ENCODE measurements around the gene ASB6. TPM values are rescaled to one million over a fixed set of nuclear protein-coding genes. Genes with fewer than 3 reads are reported as not detected.

ASB6 gene
- polyA plus RNA-seq, 4 donors, result 12.4 to 22.2 (median 16.8) TPM

DNA sequence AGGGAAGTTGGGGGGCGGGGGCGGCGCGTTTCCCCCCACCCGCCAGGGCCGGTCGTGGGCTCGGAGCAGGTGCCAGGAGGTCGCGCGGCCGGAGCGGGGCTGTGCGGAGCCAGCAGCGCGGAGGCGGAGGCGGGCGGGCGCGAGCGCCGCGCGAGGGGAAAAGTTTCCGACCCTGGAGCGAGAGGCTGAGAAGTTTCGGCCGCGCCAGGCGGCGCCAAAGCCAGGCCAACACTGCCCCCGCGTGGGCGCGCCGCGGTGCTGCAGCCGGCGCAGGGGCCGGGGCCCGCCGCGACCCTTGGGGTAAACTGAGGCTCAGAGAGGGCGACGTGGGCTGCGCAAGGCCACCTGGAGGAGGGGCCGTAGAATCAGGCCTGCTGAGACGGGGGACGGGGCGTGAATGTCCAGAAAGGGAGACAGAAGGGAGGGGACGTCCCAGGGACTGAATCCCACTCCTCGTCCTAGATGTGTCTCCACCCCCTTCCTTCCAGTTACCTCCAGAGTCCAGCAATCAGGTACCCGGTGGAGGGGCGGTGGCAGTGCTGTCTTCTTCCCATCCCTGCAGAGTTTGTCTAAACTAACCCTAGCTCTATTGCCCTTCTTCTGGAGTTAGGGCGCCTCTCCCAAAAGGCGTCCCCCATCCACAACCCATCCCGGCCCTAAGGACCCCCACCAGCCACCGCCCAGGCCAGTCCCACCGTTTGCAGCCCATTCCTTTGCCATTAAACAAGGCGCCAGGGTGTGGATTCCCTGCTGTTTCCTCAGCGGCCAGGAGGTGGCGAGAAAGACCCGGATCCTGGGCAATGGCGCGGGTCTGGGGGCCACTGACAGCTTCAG is 31.3 kb downstream of the ASB6 start:
- no peak for DNase-seq (ENCODE audit: low read depth in 4 of 4, low spot score in 3 of 4)

DNA sequence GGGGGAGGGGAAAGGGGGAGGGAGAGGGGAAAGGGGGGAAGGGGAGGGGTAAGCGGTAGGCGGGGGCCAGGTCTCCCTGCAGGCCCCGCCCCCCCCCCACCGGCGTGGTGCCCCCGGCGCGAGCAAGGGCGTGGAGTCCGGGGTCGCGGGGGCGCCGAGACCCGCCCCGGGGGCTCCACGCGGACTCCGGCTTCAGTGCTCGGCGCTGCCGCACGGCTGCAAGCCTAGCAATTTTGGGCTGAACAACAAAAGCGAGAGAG is 31.8 kb downstream of the ASB6 start:
- no peak for DNase-seq (ENCODE audit: low read depth in 4 of 4, low spot score in 3 of 4)

DNA sequence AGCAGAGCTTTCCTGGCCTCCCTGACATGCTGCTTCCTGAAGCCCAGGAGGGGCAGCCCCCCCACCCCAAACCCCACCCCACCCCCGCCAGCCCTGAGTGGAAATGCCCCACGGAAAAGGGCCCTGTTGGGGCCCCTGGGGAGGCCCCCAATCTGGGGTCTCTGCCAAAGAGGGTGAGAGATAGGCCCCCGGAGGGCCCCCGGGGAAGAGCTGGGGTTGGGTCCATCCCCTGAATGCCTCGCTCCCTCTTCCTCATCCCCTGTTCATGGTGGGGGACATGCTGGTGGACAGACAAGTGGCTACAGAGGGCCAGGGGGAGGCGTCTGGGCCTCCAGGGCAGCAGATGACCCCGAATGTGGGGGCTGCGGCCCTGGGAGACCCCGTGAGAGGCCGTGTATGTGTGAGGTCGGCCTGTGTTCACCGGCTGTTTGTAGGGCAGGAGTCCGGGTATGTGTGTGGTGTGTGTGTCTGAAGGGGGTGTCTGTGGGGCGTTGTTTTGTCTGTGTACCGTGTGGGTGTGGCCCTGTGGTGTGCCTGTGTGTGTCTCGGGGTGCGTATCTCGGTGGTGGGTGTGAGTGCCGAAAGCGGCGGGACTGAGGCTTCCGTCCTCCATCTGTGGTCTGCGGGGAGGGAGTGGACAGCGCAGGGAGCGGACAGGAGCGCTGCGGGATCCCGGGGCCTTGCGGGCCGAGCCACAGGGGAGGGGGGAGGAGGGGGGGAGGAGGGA is 32.3 kb downstream of the ASB6 start:
- DNase-seq (ENCODE audit: low read depth in 4 of 4, low spot score in 3 of 4), result no peak

DNA sequence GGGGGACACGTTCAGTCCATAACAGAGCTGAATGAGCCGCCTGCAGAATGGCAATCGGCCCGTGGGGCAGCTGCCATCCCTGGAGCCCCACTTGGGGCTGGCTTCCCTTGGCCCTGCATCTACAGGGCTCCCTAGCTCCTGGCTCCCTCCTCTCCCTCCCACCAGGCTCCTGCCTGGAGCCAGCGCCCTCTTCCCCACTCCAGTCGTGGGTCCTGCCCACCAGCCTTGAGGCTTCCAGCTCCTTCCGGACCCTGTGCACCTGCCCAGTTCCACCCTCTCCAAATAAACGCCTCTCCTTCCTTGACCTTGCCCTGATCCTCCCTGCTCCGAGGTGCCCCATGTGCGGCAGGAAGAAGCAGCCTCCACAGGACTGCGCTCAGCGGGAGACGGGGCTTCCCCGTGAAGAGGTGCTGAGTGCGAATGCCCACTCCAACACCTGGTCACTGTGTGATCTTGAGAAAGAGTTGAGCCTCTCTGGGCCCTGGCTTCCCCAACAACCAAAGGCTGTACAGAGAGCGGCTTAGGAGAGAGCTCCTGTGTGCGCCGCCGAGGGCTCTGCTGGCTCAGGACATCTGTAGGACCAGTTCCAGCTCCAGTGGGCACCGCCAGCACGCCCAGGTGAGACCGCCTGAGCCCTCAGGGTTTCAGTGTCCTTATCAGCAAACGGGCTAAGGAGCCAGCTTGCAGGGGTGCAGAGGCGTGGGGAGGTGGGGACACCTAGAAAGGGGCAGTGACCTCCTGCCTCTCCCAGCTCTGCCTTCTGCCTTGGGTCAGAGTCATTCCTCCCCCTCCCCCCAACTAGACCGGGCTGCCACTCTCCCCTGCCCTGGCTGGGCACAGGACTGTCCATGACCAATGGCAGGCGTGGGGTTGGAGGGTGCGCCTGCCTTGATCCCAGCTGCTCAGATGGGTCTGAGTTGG is 33.1 kb downstream of the ASB6 start:
- DNase-seq (ENCODE audit: low read depth in 4 of 4, low spot score in 3 of 4), result no peak

DNA sequence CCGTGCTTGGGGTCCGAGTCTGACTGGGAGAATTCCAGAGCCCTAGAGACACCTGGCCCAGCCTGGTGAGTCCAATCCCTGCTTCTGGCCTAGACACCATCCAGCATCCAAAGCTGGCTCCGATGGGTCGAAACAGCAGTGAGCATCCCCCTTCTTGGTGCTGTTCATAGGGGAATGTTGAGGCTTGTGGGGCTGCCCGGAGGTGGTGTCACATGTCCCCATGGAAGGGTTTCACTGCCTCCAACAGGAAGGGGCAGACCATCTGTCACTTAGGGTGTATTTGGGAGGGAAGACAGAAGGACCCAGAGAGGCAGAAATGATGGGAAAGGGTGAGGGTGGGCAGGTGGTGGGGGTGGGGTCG is 34.9 kb downstream of the ASB6 start:
- DNase-seq (ENCODE audit: low read depth in 4 of 4, low spot score in 3 of 4), result no peak

DNA sequence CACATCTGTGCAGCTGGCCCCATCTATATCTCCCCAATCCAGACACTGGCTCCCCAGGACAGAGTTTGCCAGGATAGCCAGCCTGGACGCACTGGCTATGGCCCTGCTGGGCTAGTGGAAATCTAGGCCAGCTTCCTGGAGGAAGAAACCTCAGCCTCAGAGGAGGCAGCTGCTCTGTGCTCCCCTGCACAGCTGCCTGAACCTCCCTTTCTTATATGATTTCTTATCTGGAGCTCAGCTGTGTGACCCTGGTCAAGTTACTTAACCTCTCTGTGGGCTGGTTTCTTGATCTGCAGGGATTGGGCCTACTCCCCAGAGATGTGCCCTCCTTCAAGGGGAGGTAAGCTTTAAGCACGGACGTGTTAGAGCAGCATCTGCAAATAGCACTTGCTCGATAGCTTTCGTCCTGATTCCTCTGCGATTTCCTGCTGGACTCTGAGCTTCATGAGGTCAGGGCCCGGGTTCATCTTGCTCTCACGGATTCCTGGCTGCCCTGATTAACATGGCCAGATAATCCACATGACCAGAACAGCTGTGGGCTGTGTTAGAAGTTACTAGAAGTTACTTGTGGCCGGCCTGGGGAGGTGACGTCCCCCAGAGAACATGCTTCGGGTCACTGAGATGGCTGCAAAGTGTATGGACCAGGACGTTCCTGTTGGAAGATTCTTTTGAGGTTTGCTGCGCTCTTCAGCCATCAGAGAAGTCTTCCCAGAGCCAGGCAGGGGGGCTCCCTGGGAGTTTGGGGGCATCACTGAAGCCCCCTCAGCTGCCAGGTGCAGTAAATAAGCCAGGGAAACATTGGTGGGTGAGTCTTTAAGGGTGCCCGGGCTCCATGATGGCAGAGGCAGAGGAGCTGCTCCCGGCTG is 35.6 kb downstream of the ASB6 start:
- no peak for DNase-seq (ENCODE audit: low read depth in 4 of 4, low spot score in 3 of 4)

DNA sequence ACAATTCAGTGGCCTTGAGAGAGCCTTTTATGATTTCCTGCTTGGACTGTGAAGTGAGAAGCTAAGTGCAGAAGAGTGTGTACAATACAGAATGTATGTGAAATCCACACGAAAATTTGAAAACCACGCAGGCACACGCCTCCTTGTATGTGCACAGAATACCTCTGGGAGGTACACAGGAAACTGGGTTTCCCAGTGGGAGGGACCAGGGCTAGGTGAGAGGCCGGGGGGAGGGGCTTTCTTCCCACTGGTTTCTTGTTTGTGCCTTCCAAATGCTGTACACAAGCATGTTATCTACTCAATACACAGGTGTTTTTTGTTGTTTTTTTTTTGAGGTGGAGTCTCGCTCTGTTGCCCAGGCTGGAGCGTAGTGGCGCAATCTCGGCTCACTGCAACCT is 37.2 kb downstream of the ASB6 start:
- DNase-seq (ENCODE audit: low read depth in 4 of 4, low spot score in 3 of 4), result no peak

DNA sequence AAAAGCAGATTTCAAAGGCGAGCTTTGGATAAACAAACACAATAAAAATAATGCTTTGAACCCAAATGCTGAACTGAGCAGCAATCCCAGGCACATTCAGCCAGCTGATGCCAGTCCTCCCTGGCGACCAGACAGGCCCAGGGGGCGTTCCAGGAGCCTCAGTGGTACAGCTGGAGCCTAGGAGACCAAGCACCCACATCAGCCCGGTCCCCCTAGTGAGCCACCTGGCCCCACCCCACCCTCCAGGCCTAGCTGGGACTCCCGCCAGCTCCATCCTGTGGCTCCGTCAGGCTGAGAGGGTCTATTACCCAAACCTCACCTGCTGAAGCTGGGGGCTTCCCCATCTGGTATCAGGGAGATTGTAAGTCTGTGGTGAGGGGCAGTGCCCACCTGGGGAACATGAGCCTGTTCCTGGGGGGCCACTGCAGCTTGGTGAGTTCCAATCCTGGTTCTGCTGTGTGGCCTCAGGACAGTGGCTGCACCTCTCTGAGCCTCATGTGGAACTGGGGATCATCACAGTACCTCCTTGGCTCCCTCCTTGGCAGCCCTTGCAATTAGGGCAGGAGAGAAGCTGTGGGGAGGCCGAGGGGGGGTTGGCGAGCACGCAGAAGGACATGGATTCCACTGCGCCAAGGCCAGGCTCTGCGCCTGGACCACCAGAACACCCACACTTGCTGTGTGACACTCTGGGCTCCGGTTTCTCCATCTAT is 37.7 kb downstream of the ASB6 start:
- DNase-seq (ENCODE audit: low read depth in 4 of 4, low spot score in 3 of 4), result no peak

DNA sequence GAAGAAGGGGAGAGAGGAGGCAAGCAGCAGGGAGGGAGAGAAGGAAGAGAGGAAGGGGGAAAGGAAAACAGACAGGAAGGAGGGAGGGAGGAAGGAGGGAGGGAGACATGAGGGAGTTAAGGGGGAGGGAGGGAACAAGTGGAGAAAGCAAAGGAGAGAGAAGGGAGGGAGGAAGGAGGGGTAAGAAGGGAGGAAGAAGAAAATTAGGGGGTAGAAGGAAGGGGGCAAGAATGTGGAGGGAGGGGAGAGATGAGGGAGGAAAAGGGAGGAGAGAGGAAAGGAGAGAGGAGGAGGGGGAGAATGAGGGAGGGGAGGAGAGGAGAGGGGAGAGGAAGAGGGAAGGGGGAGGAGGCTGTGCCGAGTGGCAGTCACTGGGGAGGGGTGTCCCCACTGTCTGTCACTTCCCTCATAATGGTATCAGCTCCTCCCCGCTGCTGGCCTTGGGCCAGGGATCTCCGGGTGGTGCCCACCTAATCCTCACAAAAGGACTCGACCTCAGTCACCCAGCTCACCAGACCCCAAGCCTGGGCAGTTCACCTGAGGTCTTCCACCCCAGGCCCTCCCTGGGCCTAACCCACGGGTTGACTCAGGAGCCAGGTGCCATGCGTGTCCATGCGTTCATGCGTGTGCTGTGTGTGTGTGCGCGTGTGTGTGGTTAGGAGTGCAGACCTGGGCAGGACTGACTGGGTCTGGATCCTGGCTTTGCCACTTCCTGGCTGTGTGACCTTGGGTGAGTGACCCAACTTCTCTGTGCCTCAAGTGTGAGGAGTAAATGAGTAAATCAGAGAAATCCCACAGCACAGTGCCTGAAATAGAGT is 39.1 kb downstream of the ASB6 start:
- no peak for DNase-seq (ENCODE audit: low read depth in 4 of 4, low spot score in 3 of 4)

DNA sequence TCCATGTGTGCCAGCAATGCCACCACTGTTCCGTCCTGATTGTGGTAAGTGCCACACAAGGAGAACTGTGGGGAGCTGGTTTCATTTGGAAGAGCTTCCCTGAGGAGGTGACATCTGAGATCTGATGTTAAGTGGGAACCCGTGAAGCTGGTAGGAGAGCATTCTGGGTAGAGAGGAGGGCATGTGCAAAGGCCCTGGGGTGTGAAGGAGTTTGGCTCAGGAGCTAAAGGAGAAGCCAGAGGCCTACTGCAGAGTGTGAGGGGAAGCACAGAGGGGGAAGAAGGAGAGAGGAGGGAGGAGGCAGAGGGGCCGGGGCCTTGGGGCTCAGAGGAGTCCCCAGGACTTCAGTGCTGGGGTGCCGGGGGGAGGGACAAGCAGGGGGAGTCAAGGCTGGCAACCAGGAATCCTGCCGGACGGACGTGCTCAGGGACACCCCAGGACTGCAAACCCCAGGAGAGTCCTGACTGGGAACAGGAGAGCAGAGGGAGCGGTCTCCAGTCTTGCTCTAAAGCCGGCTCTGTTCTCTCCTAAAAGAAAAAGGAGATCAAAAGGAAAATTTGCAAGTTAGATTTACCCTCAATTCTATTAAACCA is 40.8 kb downstream of the ASB6 start:
- no peak for DNase-seq (ENCODE audit: low read depth in 4 of 4, low spot score in 3 of 4)

DNA sequence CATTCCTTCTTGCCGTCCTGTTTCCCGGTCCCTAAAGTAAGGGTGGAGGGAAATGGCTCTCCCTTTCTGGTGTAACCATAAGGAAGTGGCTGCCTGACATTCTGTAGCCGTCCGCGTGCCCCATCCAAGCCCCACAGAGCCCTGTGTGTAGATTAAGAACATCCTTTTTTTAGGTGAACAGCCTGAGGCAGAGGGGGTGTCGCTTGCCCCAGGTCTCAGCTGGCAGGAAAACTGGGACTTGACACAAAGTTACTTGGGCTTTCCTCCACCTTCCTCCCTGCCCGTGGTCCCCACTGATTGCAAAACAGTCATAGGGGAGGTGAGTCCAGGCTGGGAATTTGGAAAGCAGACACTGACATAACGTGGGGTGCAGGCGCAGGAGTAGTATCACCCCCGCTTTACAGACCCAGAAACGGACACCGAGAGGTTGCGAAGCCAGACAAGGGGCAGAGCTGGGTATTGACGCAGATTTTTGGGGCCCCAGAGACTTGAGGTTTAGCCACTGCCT is 43.8 kb downstream of the ASB6 start:
- DNase-seq (ENCODE audit: low read depth in 4 of 4, low spot score in 3 of 4), result no peak

DNA sequence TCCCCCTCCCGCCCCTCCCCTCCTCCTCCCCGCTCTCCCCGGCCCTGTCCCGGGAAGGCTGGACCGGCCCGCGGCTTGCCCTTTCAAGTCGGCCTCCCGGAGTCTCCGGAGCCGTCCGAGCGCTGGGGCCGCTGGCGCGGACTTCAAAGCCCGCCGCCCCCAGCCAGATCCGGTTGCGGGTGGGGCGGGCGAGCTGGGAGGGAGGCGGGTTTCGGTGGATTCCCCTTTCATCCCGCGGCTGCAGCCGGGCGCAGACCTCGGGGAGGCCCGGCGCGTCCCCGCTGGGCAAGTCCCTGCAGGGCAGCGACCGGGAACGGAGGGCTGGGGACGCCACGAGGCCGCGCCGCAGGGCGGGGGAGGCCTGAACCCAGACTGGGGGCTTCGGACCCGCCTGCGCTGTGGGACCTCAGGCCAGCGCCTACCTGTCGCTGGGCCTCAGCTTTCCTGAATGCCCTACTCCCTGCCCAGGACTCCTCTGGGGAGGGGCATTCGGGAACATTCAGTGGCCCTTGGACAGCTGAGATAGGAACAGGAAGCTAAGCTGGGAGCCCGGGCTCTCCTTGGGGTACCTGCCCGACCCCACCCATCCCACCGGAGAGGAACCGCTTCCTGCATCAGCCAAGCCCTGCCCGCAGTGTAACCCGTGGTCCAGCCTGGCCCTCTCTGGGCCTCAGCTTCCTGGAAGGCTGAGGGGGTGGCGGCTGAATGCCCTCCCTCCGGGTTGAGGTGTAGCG is 44.4 kb downstream of the ASB6 start:
- DNase-seq (ENCODE audit: low read depth in 4 of 4, low spot score in 3 of 4), result no peak

DNA sequence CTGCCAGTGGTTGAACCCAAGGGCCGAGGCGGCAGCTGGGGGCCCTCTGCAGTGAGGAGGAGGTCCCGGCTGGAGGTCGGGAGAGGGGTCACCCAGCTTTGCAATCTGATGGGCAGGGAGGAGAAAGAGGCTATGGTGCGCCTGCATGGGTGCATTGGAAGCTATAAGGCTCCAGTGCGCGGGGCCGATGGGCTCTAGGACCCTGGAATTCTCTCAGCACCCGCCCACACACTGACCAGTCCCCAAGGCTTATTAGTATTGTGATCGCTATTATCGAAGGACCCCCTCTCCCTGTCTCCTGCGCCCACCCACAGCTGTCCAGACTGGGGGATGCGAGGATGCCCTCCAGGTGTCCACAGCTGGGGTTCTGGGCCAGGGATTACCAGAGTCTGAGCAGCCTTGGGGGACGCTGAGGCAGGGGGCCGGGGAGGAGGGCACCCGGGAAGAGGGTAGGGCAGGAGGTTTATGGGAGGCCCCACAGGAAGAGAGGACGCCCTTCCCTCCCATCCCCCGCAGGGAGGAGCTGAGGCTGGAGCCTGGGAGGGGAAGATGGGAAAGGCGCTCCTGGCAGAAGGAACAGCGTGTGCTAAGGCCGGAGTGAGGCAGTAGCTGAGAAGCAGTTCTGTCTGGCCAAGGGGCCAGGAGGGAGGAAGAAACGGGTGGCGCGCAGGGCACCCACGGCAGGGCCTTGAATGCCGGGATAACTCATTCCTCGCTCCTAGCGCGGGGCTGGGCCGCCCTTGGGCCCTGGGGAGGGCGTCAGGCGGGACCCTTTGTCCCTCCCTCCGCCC is 45.2 kb downstream of the ASB6 start:
- no peak for DNase-seq (ENCODE audit: low read depth in 4 of 4, low spot score in 3 of 4)

DNA sequence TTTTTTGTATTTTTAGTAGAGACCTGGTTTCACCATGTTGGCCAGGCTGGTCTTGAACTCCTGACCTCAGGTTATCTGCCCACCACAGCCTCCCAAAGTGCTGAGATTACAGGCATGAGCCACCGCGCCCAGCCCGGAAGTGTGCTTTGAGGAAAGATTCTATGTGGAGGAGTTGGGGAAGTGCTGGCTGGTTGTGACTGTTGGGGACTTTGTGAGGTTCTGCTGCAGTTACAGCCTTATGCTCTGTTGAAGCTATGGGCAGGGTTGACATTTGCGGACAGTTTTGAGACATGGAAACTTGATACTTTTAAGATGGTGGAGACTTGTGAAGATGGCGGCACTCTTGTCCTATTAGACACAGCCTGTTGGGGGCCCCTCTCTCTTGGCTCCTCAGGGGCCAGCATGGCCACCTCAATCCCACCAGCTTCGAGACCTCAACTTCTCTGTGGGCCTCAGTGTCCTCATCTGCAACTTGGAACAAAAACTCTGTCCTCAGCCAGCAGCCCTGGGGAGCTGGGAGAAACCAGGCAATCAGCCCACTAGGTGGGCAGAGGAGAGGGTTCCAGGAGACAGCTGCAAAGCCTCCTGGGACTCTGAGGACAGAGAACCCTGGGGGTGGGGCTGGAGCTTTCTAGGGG is 45.9 kb downstream of the ASB6 start:
- no peak for DNase-seq (ENCODE audit: low read depth in 4 of 4, low spot score in 3 of 4)

DNA sequence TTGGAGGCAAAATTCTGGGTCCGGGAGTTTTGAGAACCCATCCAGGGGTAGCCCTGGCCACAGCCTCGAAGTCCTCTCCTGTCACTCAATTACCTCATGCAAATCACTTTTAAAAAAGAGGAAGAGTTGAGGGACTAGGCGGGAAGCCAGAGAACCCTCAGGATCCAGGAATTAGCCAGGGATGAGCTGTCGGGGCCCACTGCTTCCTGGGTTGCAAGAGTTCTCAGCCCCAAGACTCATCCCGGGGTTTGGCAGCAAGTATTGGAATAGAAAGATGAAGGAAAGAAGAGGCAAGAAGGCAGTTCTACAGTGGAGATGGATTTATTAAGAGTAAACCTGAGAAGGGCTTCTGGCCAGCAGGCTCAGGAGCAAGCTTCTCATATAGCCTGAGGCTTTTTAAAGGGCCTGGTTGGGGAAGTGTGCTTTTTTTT is 46.6 kb downstream of the ASB6 start:
- no peak for DNase-seq (ENCODE audit: low read depth in 4 of 4, low spot score in 3 of 4)

DNA sequence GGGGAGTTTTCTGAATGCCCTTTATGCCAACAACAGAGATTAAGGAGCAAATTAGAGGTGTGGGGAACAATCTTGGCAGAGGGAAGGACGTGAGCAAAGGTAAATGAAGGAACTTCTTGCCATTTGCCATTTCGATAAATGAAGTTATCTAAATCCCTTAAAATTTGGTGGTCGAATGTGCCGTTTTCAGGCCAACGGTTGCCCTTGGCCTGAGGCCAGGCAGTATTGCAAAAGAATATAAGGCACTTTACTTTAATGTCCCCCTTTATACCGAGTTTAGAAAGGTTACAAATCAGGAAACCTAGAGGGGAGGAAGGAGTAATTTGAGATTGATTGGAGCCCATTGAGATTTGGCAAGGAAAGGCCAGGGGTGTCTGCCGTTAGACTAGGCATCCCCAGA is 47.3 kb downstream of the ASB6 start:
- DNase-seq (ENCODE audit: low read depth in 4 of 4, low spot score in 3 of 4), result no peak
